ENCODE measurements around the gene PDHX.
"Not testable (repeated sequence)": the region's sequence is repeated elsewhere in the genome, so short reads cannot be mapped to it uniquely, and the experiment has no call there.

PDHX gene

GRCh38 chr11:34911676-34912075, 4.7 kb upstream of the PDHX start:
- DNase-seq, result no peak

- DNase-seq, result not testable (repeated sequence)
Observed at GRCh38 chr11:34913556-34913955, 2.9 kb upstream of the PDHX start.

- peak; percentile 85 for DNase-seq
Observed at GRCh38 chr11:34915136-34916014, 1.0 kb upstream of the PDHX start.

GRCh38 chr11:34916843-34917770, 689 bp downstream of the PDHX start:
- DNase-seq, result peak; percentile 54

GRCh38 chr11:34921156-34921555, 4.7 kb downstream of the PDHX start:
- DNase-seq, result peak; percentile 28

- no peak for DNase-seq
Observed at GRCh38 chr11:34924714-34925113, 8.3 kb downstream of the PDHX start.

- peak; percentile 81 for DNase-seq
Observed at GRCh38 chr11:34926101-34926830, 9.8 kb downstream of the PDHX start.

- no peak for DNase-seq
Observed at GRCh38 chr11:34926831-34927132, 10.4 kb downstream of the PDHX start.

GRCh38 chr11:34928268-34928959, 12.0 kb downstream of the PDHX start:
- DNase-seq, result no peak

- DNase-seq, result no peak
Observed at GRCh38 chr11:34928960-34929680, 12.7 kb downstream of the PDHX start.

- peak; percentile 47 for DNase-seq
Observed at GRCh38 chr11:34929794-34930763, 13.7 kb downstream of the PDHX start.

- no peak for DNase-seq
Observed at GRCh38 chr11:34936945-34937629, 20.7 kb downstream of the PDHX start.

GRCh38 chr11:34938611-34939010, 22.2 kb downstream of the PDHX start:
- DNase-seq, result peak; percentile 16

GRCh38 chr11:34940026-34940677, 23.7 kb downstream of the PDHX start:
- no peak for DNase-seq

GRCh38 chr11:34941688-34942087, 25.3 kb downstream of the PDHX start:
- DNase-seq, result no peak

GRCh38 chr11:34944692-34945091, 28.3 kb downstream of the PDHX start:
- DNase-seq, result no peak

- DNase-seq, result no peak
Observed at GRCh38 chr11:34948696-34949095, 32.3 kb downstream of the PDHX start.

GRCh38 chr11:34953955-34954354, 37.5 kb downstream of the PDHX start:
- DNase-seq, result no peak

GRCh38 chr11:34957206-34957605, 40.8 kb downstream of the PDHX start:
- DNase-seq, result no peak

All from NCI-H69 (cell line).